Activated CD8-positive, alpha-beta T cell treated with anti-CD3 and anti-CD28 coated beads for 36 hours (primary cell): ENCODE measurements around the gene RASSF6. TPM values are rescaled to one million over a fixed set of nuclear protein-coding genes. Genes with fewer than 3 reads are reported as not detected.

Experiments used
- ATAC-seq: fragments of 200-7000 bp; cut with Tn5 transposase; one replicate; pipeline ENCODE4 v1.10.0; 2021; ENCODE audit warnings: mild to moderate bottlenecking, moderate library complexity
- CTCF ChIA-PET: fragments of 350-600 bp; sonication (Branson Sonifier 250); formaldehyde crosslinking; loops from one replicate; lab custom pipeline; 2021; ENCODE audit warnings: antibody characterized with exemption; lab: Charles Lee
- POLR2A ChIA-PET: fragments of 350-600 bp; sonication (Branson Sonifier 250); formaldehyde crosslinking; loops from one replicate; lab custom pipeline; 2021; ENCODE audit warnings: antibody characterized with exemption; lab: Charles Lee
- DNase-seq: peaks from one replicate; pipeline ENCODE4 v3.0.0-alpha.2; 2020
- H3K27ac Mint-ChIP-seq: one replicate; pipeline ENCODE4 v1.8.0; 2021; ENCODE audit warnings: mild to moderate bottlenecking, mixed read lengths
- H3K27me3 Mint-ChIP-seq: one replicate; pipeline ENCODE4 v1.8.0; 2021; ENCODE audit warnings: mixed read lengths
- H3K36me3 Mint-ChIP-seq: one replicate; pipeline ENCODE4 v1.8.0; 2021; ENCODE audit warnings: low read depth, mixed read lengths
- H3K4me1 Mint-ChIP-seq: one replicate; pipeline ENCODE4 v1.8.0; 2021; ENCODE audit warnings: low read depth, mixed read lengths
- H3K4me3 Mint-ChIP-seq: one replicate; pipeline ENCODE4 v1.8.0; 2021; ENCODE audit warnings: mild to moderate bottlenecking, moderate library complexity, mixed read lengths
- H3K9me3 Mint-ChIP-seq: one replicate; pipeline ENCODE4 v1.8.0; 2021; ENCODE audit warnings: mixed read lengths
- CTCF ChIP-seq: fragments of 200-600 bp; IDR thresholded peaks from one replicate; pipeline ENCODE4 v1.8.0; 2022; ENCODE audit warnings: antibody characterized with exemption, mild to moderate bottlenecking
- intact Hi-C: fragments of 100-400 bp; cut with micrococcal nuclease; formaldehyde crosslinking; loops from one replicate; pipeline ENCODE4 v1.10.0; 2022
- total RNA-seq, 2 experiments: library from RNA; stranded (reverse); gene quantifications; one replicate each; pipeline ENCODE4 v1.2.3, GENCODE V29; 2021

RASSF6 gene
- total RNA-seq, 2 experiments from 2014 or later = not detected

GRCh38 chr4:73663576-73663975 lies 43.3 kb upstream of the RASSF6 start:
- Mint-ChIP-seq H3K27ac (no peak overlapping the region), H3K27me3 (peaks cover 5% of the 10 kb centered on the region), H3K4me1 (peaks cover 3% of the 10 kb centered on the region), H3K4me3 (no peak overlapping the region), H3K36me3 (no peaks in the 10 kb centered on the region), H3K9me3 (no peaks in the 10 kb centered on the region)
- ATAC-seq (no peak), DNase-seq (no peak)
- CTCF ChIA-PET = interaction anchor here (1.4 to 3.9 kb wide), 4 partner anchors 10 to 470 kb away, joined by 3 to 20 read pairs (median 10); no protein-coding TSS in a partner anchor
- POLR2A ChIA-PET = no interaction called here
- intact Hi-C loops = loop anchor here (5.0 kb wide), 1 partner anchor 469 kb away; no protein-coding TSS in a partner anchor
- TF ChIP-seq CTCF = no peak

- peak; percentile 38 for TF ChIP-seq CTCF
- H3K4me3 Mint-ChIP-seq = no peak overlapping the region
- H3K9me3 Mint-ChIP-seq = no peaks in the 10 kb centered on the region
- intact Hi-C loops = loop anchor here (5.0 kb wide), 1 partner anchor 469 kb away; no protein-coding TSS in a partner anchor
- no peak overlapping the region for H3K27ac Mint-ChIP-seq
- H3K27me3 Mint-ChIP-seq = peaks cover 4% of the 10 kb centered on the region
- peaks cover 3% of the 10 kb centered on the region for H3K4me1 Mint-ChIP-seq
- POLR2A ChIA-PET = no interaction called here
- DNase-seq = no peak
- ATAC-seq = no peak
- H3K36me3 Mint-ChIP-seq = no peaks in the 10 kb centered on the region
- CTCF ChIA-PET = interaction anchor here (1.0 to 3.9 kb wide), 6 partner anchors 9 to 471 kb away, joined by 3 to 20 read pairs (median 4); partner anchors contain the start of gene CXCL2
Measured at GRCh38 chr4:73662709-73663546, 42.7 kb upstream of the RASSF6 start.

- POLR2A ChIA-PET = no interaction called here
- peaks cover 4% of the 10 kb centered on the region for H3K27me3 Mint-ChIP-seq
- H3K36me3 Mint-ChIP-seq = no peaks in the 10 kb centered on the region
- H3K4me1 Mint-ChIP-seq = peaks cover 3% of the 10 kb centered on the region
- CTCF ChIA-PET = interaction anchor here (1.0 to 3.9 kb wide), 4 partner anchors 8 to 472 kb away, joined by 3 to 20 read pairs (median 10); partner anchors contain the start of gene CXCL2
- DNase-seq = no peak
- no peak for TF ChIP-seq CTCF
- ATAC-seq = no peak
- no peak overlapping the region for H3K27ac Mint-ChIP-seq
- no peaks in the 10 kb centered on the region for H3K9me3 Mint-ChIP-seq
- intact Hi-C loops = loop anchor here (5.0 kb wide), 1 partner anchor 471 kb away; no protein-coding TSS in a partner anchor
- no peak overlapping the region for H3K4me3 Mint-ChIP-seq
Measured at GRCh38 chr4:73661646-73662119, 41.4 kb upstream of the RASSF6 start.

DNA sequence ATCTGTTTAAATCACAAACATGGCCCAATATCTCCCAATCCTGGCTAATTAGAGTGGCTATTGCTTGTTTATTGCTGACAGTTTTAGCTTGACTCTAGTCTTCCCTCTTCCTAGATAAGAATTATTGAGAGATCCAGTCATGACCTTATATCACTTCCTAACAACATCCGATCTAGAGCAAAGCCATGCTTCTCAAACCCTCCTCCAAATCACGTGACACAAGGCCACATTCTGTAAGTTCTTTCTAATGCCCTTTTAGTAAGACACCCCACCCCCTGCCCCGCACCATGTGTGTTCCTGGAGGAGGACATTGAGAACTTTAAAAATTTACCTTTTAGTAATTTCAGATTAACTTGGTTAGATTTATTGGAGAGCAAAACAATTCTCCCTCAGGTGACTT lies 40.6 kb upstream of the RASSF6 start:
- H3K27ac Mint-ChIP-seq = no peak overlapping the region
- no peak for ATAC-seq
- ChIA-PET POLR2A (no interaction called here), CTCF (interaction anchor here (3.7 to 3.9 kb wide), 2 partner anchors 7 to 473 kb away, joined by 16 to 20 read pairs; no protein-coding TSS in a partner anchor)
- TF ChIP-seq CTCF = no peak
- intact Hi-C loops = loop anchor here (5.0 kb wide), 1 partner anchor 471 kb away; no protein-coding TSS in a partner anchor
- no peak for DNase-seq
- no peaks in the 10 kb centered on the region for H3K9me3 Mint-ChIP-seq
- no peaks in the 10 kb centered on the region for H3K36me3 Mint-ChIP-seq
- H3K27me3 Mint-ChIP-seq = peaks cover 4% of the 10 kb centered on the region
- H3K4me1 Mint-ChIP-seq = peaks cover 3% of the 10 kb centered on the region
- no peak overlapping the region for H3K4me3 Mint-ChIP-seq
